ENCODE results near the gene CLIC2.
A peak's percentile ranks its signal among the peaks of the same experiment; 100 is the strongest.
"Not testable (repeated sequence)": the region's sequence is repeated elsewhere in the genome, so short reads cannot be mapped to it uniquely, and the experiment has no call there.

Gene CLIC2

GRCh38 chrX:155334486-155335336 is at the start of gene CLIC2:
CLIC2 (minus strand) TSS chrX:155334614; CDS start chrX:155334427, 187 bp downstream.
- no peak for DNase-seq (ENCODE audit: low spot score)

GRCh38 chrX:155382529-155382967 is 48.1 kb upstream of the CLIC2 start:
- DNase-seq (ENCODE audit: low spot score) = not testable (repeated sequence)

- DNase-seq (ENCODE audit: low spot score) = not testable (repeated sequence)
Measured at GRCh38 chrX:155381843-155382528, 47.6 kb upstream of the CLIC2 start, which contains the start of gene F8A2. F8A2 (plus strand) TSS chrX:155382095; CDS start chrX:155382115, 20 bp downstream.

GRCh38 chrX:155379802-155380201 is 45.4 kb upstream of the CLIC2 start:
- DNase-seq (ENCODE audit: low spot score) = not testable (repeated sequence)

- not testable (repeated sequence) for DNase-seq (ENCODE audit: low spot score)
Measured at GRCh38 chrX:155373777-155374458, 39.5 kb upstream of the CLIC2 start.

- not testable (repeated sequence) for DNase-seq (ENCODE audit: low spot score)
Measured at GRCh38 chrX:155363712-155364111, 29.3 kb upstream of the CLIC2 start.

GRCh38 chrX:155349448-155349847 is 15.0 kb upstream of the CLIC2 start:
- DNase-seq (ENCODE audit: low spot score) = not testable (repeated sequence)

GRCh38 chrX:155345689-155346088 is 11.3 kb upstream of the CLIC2 start:
- DNase-seq (ENCODE audit: low spot score) = not testable (repeated sequence)

- not testable (repeated sequence) for DNase-seq (ENCODE audit: low spot score)
Measured at GRCh38 chrX:155335337-155335712, 911 bp upstream of the CLIC2 start.

GRCh38 chrX:155333544-155334100 is 792 bp downstream of the CLIC2 start:
- DNase-seq (ENCODE audit: low spot score) = no peak

- DNase-seq (ENCODE audit: low spot score) = no peak
Measured at GRCh38 chrX:155330992-155331391, 3.4 kb downstream of the CLIC2 start.

GRCh38 chrX:155329293-155329692 is 5.1 kb downstream of the CLIC2 start:
- no peak for DNase-seq (ENCODE audit: low spot score)

GRCh38 chrX:155326610-155327009 is 7.8 kb downstream of the CLIC2 start:
- DNase-seq (ENCODE audit: low spot score) = no peak

GRCh38 chrX:155314260-155314659 is 20.2 kb downstream of the CLIC2 start:
- no peak for DNase-seq (ENCODE audit: low spot score)

- no peak for DNase-seq (ENCODE audit: low spot score)
Measured at GRCh38 chrX:155313766-155314165, 20.6 kb downstream of the CLIC2 start.

GRCh38 chrX:155293771-155294170 is 40.6 kb downstream of the CLIC2 start:
- DNase-seq (ENCODE audit: low spot score) = no peak

GRCh38 chrX:155279873-155280272 is 54.5 kb downstream of the CLIC2 start:
- DNase-seq (ENCODE audit: low spot score) = no peak

GRCh38 chrX:155270969-155271368 is 63.4 kb downstream of the CLIC2 start:
- DNase-seq (ENCODE audit: low spot score) = no peak

GRCh38 chrX:155267995-155268394 is 66.4 kb downstream of the CLIC2 start:
- not testable (repeated sequence) for DNase-seq (ENCODE audit: low spot score)

GRCh38 chrX:155266439-155266838 is 68.0 kb downstream of the CLIC2 start:
- DNase-seq (ENCODE audit: low spot score) = no peak

GRCh38 chrX:155263854-155264628 is 70.4 kb downstream of the CLIC2 start, which contains the start of gene RAB39B:
RAB39B (minus strand) TSS chrX:155264491; CDS start chrX:155264288, 203 bp downstream.
- peak; percentile 16 for DNase-seq (ENCODE audit: low spot score)
